ENCODE measurements around the gene COL4A2.

DNA sequence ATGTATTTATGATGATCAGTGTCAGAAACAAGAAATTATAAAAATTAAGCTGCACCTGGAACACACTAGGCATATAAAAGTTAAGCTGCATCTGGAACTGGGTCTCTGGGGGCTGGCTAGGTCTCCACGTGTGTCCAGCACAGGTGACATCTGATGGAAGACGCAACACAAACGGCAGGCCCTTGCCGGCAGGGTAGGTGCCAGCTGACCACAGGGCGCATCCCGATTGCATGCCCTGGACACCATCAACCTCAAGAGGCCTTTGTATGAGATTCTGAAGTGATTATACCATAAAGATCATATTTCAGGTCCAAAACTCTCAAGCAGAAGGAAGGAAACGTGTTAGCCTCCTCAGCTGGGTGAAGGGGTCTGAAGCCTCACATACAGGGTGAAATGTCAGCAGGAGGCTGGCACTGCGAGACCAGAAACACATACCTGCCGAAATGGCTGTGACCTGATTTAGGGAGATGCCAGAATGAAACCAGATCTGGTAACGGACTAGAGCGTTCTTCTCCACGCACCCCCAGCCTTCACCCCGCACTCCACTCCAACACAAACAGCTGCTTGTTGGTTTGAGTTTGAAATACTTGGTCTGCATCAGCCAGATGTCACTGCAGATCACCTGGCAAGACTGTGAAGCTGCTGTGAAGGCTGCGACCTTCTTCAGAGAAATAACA is 37.4 kb upstream of the COL4A2 start:
- TF ChIP-seq EZH2phosphoT487 (IDR thresholded peaks at IDR 0.05; ENCODE audit: insufficient read depth, low read depth) (no peak), EZH2 (IDR thresholded peaks at IDR 0.05; ENCODE audit: insufficient read depth, poor library complexity, severe bottlenecking) (no peak)
